Measurements from ENCODE around the gene SIL1.
"Not testable (repeated sequence)": the region's sequence is repeated elsewhere in the genome, so short reads cannot be mapped to it uniquely, and the experiment has no call there.

SIL1 gene

DNA sequence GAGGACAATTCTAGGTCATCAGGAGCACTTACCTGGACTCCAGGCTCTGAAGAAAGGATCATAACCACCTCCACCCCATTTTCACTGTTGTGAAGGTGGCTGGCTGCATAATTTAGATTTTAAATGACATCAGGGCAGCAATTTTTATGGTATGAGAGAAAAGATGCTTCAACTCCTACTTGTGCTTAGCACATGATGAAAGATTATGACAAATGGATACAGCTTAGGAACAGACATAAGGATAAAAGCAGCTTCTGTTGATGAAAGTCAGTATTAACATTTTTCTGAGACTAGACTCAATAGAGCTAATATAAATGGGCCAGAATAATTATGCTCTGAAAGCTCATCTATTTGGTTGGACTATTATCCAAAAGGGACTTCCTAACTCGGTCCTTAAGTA, 72.2 kb downstream of the SIL1 start:
- no peak overlapping the region for H3K9ac ChIP-seq (ENCODE audit: low read depth, low read length)
- peaks cover 8% of the 10 kb centered on the region; the same call in 1 of the 2 replicates for H3K4me1 ChIP-seq (ENCODE audit: control insufficient read depth, insufficient read depth, low read length)
- no peaks in the 10 kb centered on the region for H3K36me3 ChIP-seq (ENCODE audit: control insufficient read depth, insufficient read depth, low read length)
- H3K9me3 ChIP-seq (ENCODE audit: control insufficient read depth, insufficient read depth, low read length): no peaks in the 10 kb centered on the region
- no peak overlapping the region for H3K27ac ChIP-seq (ENCODE audit: low read depth, low read length)
- no peaks in the 10 kb centered on the region for H3K27me3 ChIP-seq (ENCODE audit: control insufficient read depth, insufficient read depth, low read length)
- no peak overlapping the region for H3K4me3 ChIP-seq (ENCODE audit: low read depth, low read length)

DNA sequence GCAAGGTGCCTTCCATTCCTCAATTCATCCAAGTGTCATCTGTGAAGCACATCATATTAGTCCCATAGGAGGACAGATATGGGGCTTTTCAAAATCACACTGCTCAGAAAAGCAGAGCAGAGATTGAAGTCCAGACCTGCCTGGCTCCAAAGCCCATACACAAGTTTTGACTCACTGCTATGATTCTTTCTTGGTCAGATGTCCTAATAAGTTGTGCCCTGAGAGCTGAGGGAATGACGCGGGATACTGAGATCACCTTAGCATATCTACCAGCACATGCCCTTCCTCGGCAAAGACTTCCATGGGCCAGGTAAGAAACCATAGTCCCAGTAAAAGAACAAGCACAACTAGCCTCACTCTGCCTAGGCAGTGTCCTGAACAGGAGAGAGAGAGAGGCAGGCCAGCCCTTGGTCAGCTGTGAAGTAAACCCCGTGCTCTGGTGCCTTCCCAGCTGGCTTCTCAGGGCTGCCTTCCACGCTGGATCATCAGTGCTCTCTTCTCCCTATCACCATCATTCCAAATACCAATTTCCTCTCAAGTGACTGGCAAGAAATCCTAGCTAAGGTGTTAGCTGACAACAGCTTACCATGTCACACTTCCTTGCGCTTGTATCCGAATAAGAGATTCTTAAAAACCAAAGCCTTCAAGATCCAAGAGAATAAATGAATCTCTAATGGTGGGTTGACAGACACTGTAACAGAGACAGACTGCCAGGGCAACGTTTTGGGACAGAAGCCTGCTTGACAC, 73.2 kb downstream of the SIL1 start:
- Histone ChIP-seq H3K27me3 (ENCODE audit: control insufficient read depth, insufficient read depth, low read length) (no peaks in the 10 kb centered on the region), H3K36me3 (ENCODE audit: control insufficient read depth, insufficient read depth, low read length) (no peaks in the 10 kb centered on the region), H3K27ac (ENCODE audit: low read depth, low read length) (no peak overlapping the region), H3K9me3 (ENCODE audit: control insufficient read depth, insufficient read depth, low read length) (no peaks in the 10 kb centered on the region), H3K9ac (ENCODE audit: low read depth, low read length) (no peak overlapping the region), H3K4me1 (ENCODE audit: control insufficient read depth, insufficient read depth, low read length) (peaks cover 7% of the 10 kb centered on the region; the same call in 1 of the 2 replicates), H3K4me3 (ENCODE audit: low read depth, low read length) (no peak overlapping the region)

DNA sequence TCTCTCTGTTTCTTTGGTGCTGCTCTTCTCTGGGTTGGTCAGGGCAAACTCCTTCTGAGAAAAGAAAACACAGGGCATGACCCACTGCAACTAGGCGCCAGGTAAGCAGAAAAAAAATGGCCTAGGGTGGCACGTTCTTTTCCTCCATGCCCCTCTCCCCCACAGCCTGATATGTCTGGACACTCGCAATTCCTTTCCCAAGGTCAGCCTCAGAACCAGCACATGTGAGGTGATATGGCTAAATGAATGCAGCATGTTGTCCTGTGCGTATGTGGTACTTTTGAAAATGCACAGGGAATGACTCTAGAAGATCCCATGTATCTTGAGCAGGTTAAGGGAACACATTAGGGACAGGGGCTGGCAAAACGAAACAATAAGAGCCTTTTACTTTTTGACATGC, 77.0 kb downstream of the SIL1 start:
- no peak overlapping the region for H3K9ac ChIP-seq (ENCODE audit: low read depth, low read length)
- no peak overlapping the region for H3K27ac ChIP-seq (ENCODE audit: low read depth, low read length)
- no peaks in the 10 kb centered on the region for H3K36me3 ChIP-seq (ENCODE audit: control insufficient read depth, insufficient read depth, low read length)
- no peak overlapping the region for H3K4me3 ChIP-seq (ENCODE audit: low read depth, low read length)
- H3K4me1 ChIP-seq (ENCODE audit: control insufficient read depth, insufficient read depth, low read length): no peaks in the 10 kb centered on the region
- no peaks in the 10 kb centered on the region for H3K9me3 ChIP-seq (ENCODE audit: control insufficient read depth, insufficient read depth, low read length)
- H3K27me3 ChIP-seq (ENCODE audit: control insufficient read depth, insufficient read depth, low read length): no peaks in the 10 kb centered on the region

DNA sequence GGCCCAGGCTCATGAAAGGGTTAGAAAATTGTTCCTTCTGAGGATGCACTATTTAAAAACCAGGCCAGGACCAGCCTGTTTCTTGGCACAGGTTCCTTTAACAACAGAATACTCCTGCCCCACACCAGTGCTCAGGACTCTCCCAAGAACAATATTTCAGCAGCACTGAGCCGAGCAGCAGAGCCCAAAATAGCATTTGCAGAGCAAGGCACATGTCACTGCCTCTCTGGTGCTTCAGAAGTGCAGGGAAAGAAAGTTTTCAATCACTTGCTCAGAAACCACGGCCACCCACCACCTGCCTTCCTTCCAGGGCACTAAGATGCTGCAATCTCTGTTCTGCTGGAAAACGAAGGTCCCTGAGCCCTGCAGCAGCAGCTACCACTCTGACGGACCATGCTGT, 77.6 kb downstream of the SIL1 start:
- Histone ChIP-seq H3K4me1 (ENCODE audit: control insufficient read depth, insufficient read depth, low read length) (no peaks in the 10 kb centered on the region), H3K36me3 (ENCODE audit: control insufficient read depth, insufficient read depth, low read length) (no peaks in the 10 kb centered on the region), H3K4me3 (ENCODE audit: low read depth, low read length) (no peak overlapping the region)

DNA sequence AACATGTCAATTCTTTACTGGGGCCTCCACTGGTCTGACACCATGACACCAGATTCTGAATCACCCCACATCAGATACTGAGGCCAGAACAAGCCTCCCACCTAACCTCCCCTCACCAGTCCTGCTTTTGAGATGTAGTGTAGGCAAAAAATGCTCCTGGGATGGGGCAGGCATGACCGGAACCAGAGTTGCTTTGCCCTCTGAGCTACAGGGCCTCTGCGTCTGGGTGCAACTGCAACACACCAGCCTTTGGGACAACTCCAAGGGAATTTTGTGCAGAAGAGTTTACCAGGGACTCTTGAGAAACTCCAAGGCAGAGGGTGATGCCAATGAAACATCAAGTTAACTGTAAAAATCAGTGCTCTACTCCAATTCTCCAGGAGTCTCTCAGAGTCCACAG, 79.4 kb downstream of the SIL1 start:
- Histone ChIP-seq H3K4me1 (ENCODE audit: control insufficient read depth, insufficient read depth, low read length) (no peaks in the 10 kb centered on the region), H3K36me3 (ENCODE audit: control insufficient read depth, insufficient read depth, low read length) (no peaks in the 10 kb centered on the region), H3K4me3 (ENCODE audit: low read depth, low read length) (no peak overlapping the region), H3K9me3 (ENCODE audit: control insufficient read depth, insufficient read depth, low read length) (no peaks in the 10 kb centered on the region), H3K27ac (ENCODE audit: low read depth, low read length) (no peak overlapping the region), H3K9ac (ENCODE audit: low read depth, low read length) (no peak overlapping the region), H3K27me3 (ENCODE audit: control insufficient read depth, insufficient read depth, low read length) (no peaks in the 10 kb centered on the region)

More for the DNA sequence above, 77.6 kb downstream of the SIL1 start:
- Histone ChIP-seq H3K9ac (ENCODE audit: low read depth, low read length) (no peak overlapping the region), H3K27me3 (ENCODE audit: control insufficient read depth, insufficient read depth, low read length) (no peaks in the 10 kb centered on the region), H3K9me3 (ENCODE audit: control insufficient read depth, insufficient read depth, low read length) (no peaks in the 10 kb centered on the region), H3K27ac (ENCODE audit: low read depth, low read length) (no peak overlapping the region)

DNA sequence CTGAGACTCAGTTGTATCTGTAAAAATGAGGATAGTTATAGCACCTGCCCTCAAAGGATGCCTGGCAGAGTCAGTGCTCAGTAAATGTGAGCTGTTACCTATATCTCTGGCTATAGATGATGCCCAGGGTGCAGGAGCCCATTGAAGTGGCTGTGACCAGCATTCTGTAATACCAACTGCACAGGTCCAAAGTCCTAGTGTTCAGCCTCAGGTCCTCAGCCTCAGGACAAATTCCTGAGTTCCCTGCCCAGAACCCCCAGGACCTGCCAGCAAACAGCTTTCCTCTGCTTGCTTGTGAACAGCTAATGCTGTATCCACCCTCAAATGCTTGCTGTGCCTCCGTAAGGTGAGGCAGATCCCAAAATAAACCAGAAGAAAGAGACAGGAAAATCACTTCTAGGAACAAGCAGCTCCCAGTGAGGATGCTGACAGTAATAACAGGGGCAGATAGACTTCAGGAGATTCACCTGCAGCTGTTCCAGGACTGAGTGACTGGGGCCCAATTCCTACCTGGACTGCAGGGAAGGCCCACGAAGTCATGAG, 80.8 kb downstream of the SIL1 start:
- Histone ChIP-seq H3K36me3 (ENCODE audit: control insufficient read depth, insufficient read depth, low read length) (no peaks in the 10 kb centered on the region), H3K9ac (ENCODE audit: low read depth, low read length) (no peak overlapping the region), H3K27ac (ENCODE audit: low read depth, low read length) (no peak overlapping the region), H3K9me3 (ENCODE audit: control insufficient read depth, insufficient read depth, low read length) (no peaks in the 10 kb centered on the region), H3K27me3 (ENCODE audit: control insufficient read depth, insufficient read depth, low read length) (no peaks in the 10 kb centered on the region), H3K4me1 (ENCODE audit: control insufficient read depth, insufficient read depth, low read length) (no peaks in the 10 kb centered on the region), H3K4me3 (ENCODE audit: low read depth, low read length) (no peak overlapping the region)

DNA sequence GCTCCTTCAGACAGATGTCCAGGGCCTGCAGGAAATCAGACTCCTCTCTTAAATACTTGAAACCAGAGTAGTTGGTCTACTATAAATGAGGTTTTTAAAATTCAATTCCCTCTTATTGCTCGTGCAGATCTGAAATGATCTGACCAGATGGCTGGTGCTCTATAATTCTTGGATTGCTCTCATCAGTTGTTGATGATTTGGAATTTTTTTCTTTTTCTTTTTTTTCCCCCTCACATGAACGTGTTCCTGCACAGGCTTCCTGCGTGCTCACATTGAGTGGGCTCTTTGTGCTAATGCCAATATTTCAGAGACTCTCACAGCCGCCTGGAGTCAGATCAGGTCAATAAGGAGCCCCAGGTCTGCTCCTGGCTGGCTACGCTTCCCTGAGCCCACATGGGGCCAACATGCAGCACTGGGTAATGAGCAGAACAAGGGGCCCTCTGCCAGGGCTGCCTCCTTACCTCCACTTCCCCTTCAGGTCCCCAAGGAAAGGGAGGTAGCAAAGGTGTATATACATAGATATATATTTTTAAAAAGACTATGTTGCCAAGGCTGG, 82.0 kb downstream of the SIL1 start:
- H3K4me1 ChIP-seq (ENCODE audit: control insufficient read depth, insufficient read depth, low read length): no peaks in the 10 kb centered on the region
- H3K27ac ChIP-seq (ENCODE audit: low read depth, low read length): no peak overlapping the region
- no peaks in the 10 kb centered on the region for H3K27me3 ChIP-seq (ENCODE audit: control insufficient read depth, insufficient read depth, low read length)
- H3K36me3 ChIP-seq (ENCODE audit: control insufficient read depth, insufficient read depth, low read length): no peaks in the 10 kb centered on the region
- H3K9ac ChIP-seq (ENCODE audit: low read depth, low read length): no peak overlapping the region
- no peak overlapping the region for H3K4me3 ChIP-seq (ENCODE audit: low read depth, low read length)
- H3K9me3 ChIP-seq (ENCODE audit: control insufficient read depth, insufficient read depth, low read length): no peaks in the 10 kb centered on the region

DNA sequence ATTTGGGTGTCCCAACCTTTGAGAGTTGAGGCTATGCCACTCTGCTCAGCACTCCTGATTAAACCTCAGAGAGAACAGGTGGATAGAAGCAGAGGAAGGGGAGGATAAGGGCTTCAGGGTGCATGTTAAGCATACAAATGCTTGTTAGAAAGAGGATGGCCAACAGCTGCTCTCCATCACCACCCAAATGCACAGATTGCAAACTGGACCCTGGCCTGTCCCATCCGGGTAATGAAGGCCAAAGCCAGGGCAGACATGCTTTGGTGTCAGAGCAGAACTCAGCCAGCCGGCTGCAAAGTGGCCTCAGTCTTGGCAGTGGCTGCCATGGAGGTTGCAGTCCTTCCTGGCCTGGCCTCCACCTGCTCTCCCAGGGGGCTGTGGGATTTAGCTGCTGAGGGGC, 84.3 kb downstream of the SIL1 start:
- Histone ChIP-seq H3K4me1 (ENCODE audit: control insufficient read depth, insufficient read depth, low read length) (no peaks in the 10 kb centered on the region), H3K27me3 (ENCODE audit: control insufficient read depth, insufficient read depth, low read length) (no peaks in the 10 kb centered on the region), H3K9me3 (ENCODE audit: control insufficient read depth, insufficient read depth, low read length) (no peaks in the 10 kb centered on the region), H3K36me3 (ENCODE audit: control insufficient read depth, insufficient read depth, low read length) (no peaks in the 10 kb centered on the region), H3K4me3 (ENCODE audit: low read depth, low read length) (no peak overlapping the region), H3K9ac (ENCODE audit: low read depth, low read length) (no peak overlapping the region), H3K27ac (ENCODE audit: low read depth, low read length) (no peak overlapping the region)

DNA sequence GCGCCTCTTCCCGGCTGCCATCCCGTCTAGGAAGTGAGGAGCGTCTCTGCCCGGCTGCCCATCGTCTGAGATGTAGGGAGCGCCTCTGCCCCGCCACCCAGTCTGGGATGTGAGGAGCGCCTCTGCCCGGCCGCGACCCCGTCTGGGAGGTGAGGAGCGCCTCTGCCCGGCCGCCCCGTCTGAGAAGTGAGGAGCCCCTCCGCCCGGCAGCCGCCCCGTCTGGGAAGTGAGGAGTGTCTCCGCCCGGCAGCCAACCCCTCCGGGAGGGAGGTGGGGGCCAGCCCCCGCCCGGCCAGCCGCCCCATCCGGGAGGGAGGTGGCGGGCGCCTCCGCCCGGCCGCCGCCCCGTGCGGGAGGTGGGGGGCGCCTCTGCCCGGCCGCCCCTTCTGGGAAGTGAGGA, 85.8 kb downstream of the SIL1 start:
- H3K9me3 ChIP-seq (ENCODE audit: control insufficient read depth, insufficient read depth, low read length); H3K9ac ChIP-seq (ENCODE audit: low read depth, low read length); H3K27ac ChIP-seq (ENCODE audit: low read depth, low read length); H3K36me3 ChIP-seq (ENCODE audit: control insufficient read depth, insufficient read depth, low read length); H3K4me1 ChIP-seq (ENCODE audit: control insufficient read depth, insufficient read depth, low read length); H3K4me3 ChIP-seq (ENCODE audit: low read depth, low read length); H3K27me3 ChIP-seq (ENCODE audit: control insufficient read depth, insufficient read depth, low read length): not testable (repeated sequence)

DNA sequence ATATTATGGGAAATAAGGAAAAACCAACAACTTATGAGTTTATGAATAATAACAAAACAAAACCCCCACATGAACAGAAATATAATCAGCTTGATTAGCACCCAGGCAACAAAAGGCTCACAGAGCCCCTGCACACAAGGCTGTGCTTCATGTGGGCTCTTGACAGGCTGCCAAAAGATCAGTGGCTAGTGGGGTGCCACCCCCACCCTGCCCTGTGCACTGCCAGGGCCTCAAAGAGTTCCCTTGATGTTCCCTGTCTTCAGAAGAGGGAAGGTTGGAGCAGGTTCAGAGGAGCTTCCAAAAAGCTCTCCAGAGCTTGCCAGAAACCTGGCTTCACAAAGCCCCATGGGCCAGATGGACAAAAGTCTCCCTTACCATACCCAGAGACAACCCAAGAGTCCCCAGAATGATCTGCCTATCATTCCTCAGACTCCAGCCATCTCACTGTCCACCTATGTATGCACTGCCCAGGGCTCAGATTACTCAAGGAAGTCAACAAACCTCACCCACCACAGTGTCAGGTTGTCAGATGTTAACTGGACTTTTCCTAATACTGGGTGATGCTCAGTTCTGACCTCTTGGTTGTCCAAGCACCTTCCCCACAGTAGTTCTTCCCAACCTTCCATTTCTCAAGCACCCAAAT, 87.5 kb downstream of the SIL1 start:
- Histone ChIP-seq H3K4me3 (ENCODE audit: low read depth, low read length) (no peak overlapping the region), H3K27ac (ENCODE audit: low read depth, low read length) (no peak overlapping the region), H3K4me1 (ENCODE audit: control insufficient read depth, insufficient read depth, low read length) (peaks cover 9% of the 10 kb centered on the region; the same call in 1 of the 2 replicates), H3K9ac (ENCODE audit: low read depth, low read length) (no peak overlapping the region), H3K9me3 (ENCODE audit: control insufficient read depth, insufficient read depth, low read length) (no peaks in the 10 kb centered on the region), H3K36me3 (ENCODE audit: control insufficient read depth, insufficient read depth, low read length) (no peaks in the 10 kb centered on the region), H3K27me3 (ENCODE audit: control insufficient read depth, insufficient read depth, low read length) (no peaks in the 10 kb centered on the region)

Measured in HUES48 (cell line).